GM18505 (cell line): ENCODE data around the gene PKP4.

ENCODE experiments used
- ATAC-seq: cut with Tn5 transposase; IDR thresholded peaks from one replicate; pipeline ENCODE4 v1.9.1; 2021; ENCODE audit not compliant: unreplicated experiment
- POLR2A ChIP-seq: IDR thresholded peaks from 4 replicates; pipeline ENCODE4 v1.6.1; 2011; ENCODE audit warnings: borderline replicate concordance; ENCODE audit not compliant: insufficient read depth, insufficient read length; ENCODE audit errors: extremely low read depth

The PKP4 gene

DNA sequence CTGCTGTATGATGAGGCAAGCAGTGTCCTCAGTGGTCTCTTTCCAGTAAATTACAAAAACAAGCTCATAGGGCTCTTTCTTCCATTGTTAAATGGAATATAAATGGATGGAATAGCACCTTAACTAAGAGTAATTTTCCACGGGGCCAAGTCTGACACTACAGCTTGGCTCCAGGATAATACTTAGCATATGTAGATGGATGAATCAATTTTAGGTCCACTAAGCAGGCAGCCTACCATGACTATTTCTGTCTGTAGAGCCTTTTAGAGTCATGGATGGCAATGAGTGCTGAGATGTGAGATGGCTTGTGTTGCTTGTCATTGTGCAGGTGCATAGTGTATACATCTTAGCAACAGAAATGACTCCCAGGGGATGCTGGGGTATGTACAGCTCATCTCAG, 125.9 kb downstream of the PKP4 start:
- no peak for ATAC-seq

DNA sequence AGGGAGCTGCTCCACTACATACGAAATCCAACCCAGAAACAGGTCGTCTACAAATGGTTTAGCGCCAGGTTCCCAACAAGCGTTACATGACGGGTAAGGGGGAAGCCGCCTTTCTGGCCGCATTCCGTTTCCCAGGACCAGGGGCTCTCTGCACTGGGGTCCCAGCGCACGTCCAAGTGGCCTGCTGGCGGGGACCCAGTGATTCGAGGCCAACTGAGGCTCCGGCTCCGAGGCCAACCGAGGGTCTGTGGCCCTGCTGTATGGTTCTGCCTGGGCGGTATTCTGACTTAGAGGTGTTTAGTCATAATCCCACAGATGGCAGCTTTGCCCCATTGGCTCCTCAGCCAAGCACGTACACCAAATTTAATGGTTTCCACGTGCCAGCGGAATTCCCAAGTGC, 127.2 kb downstream of the PKP4 start:
- no peak for TF ChIP-seq POLR2A
- ATAC-seq: no peak

More for the DNA sequence above, 125.9 kb downstream of the PKP4 start:
- TF ChIP-seq POLR2A: no peak

DNA sequence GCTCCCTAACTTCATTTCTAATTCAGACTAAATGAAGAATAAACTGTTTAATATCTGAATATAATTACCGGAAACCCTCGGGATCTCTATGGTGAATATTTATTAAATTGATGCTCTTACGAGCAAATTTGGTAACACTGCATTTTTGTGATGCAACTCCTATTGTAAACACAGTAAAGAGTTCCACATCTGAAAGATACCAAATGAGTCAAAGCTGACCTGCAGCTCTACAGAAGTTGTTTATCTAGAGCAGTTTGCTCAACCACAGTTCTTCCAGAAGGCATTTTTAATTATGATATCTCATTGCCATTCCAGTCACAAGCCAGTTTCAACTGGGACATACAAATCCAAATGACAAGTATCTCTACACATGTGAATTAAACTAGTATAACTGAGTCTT, 129.7 kb downstream of the PKP4 start:
- no peak for TF ChIP-seq POLR2A
- no peak for ATAC-seq

DNA sequence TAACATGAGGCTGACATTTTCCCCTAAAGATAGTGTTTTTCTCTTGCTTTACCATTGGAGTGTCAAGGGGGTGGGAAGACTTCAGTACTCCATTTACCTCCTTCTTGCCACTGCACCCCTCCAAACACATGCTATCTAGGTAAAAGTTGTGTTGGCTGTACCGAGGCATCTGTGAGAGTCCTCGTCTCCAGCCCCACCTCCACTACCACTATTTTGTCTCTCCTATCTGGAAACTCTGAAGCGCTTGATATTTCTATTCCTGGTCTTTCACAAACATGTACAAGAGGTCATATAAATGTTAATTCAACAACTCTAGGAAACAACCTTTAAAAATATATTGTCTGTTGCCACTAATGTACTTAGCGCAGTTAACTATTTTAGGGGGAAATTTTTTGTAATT, 132.6 kb downstream of the PKP4 start:
- no peak for ATAC-seq
- no peak for TF ChIP-seq POLR2A

DNA sequence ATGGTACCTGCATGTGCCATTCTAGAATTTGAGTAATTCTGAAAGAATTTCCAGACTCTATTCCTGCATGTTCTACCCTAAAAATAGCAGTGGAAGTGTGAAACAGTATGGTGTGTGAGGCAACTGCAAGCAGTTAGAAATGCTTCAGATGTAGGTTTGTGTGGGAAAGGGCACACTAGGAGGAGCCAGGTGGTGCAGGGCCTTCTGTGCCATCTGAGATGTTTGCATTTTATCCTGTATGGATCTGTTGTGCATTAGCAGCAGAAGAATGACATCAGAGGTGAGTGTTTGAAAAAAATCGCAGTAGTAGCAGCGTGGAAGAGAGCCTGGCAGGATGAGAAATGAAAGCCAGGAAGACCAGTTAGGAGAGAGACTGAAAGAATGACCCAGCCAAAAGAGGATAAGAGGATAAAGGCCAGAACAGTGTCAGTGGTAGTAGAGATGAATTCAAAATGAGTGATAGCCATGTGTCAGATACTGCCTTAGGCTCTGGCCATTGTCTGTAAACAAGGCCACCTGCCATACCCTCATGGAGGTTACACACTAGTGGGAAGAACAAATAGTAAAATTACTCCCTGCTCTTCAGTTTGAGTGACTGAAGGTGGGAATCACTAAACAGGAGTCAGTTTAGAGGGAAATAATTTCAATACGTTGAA, 142.2 kb downstream of the PKP4 start:
- ATAC-seq: no peak

DNA sequence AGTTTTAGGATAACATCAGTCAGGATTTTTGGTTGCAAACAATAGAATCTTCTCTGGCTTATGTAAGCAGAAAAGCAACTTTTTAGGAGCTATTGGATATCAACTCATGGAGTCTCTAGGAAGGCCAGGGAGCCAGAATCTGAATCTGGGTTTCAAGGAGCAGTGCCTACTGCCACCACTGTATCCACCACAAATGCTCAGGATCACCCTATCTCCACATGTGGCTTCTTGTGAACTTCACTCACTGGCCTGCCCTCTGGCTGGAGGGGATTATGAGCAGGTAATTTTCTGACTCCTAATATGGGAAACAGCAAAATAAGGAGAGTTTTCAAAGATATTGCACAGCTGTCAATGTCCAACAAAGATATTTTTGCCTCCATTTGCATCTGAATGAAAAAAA, 142.9 kb downstream of the PKP4 start:
- no peak for TF ChIP-seq POLR2A
- no peak for ATAC-seq

More for the DNA sequence above, 142.2 kb downstream of the PKP4 start:
- no peak for TF ChIP-seq POLR2A

DNA sequence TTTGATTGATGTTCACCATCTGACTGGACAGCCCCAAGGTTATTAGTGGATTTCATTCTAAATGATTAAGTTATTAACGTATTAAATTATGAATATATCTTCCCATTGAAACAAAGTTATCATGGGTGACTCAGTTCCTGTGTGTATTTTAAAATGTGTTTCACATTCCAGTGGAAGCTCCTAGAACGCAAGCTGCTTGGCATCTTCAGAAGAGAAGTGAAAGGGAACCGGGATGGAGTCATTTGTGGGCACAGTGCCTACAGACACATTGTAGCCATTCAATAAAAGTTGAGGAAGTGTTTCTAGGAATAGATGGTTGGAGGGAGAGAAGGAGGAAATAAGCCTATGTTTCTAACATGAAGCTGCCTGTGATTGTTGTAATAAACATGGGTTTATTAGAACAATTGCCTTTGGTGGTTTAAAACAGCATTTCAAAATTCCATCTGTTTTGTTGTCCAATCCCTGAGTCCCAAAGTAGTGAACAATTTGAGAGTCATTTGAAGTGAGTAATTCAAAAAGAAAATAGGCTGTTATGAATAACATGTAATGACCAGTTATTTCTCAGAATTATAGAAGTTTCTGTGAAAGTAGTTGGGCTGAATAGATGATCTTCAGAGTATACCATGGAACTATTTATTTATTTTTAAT, 143.5 kb downstream of the PKP4 start:
- no peak for TF ChIP-seq POLR2A
- ATAC-seq: no peak

DNA sequence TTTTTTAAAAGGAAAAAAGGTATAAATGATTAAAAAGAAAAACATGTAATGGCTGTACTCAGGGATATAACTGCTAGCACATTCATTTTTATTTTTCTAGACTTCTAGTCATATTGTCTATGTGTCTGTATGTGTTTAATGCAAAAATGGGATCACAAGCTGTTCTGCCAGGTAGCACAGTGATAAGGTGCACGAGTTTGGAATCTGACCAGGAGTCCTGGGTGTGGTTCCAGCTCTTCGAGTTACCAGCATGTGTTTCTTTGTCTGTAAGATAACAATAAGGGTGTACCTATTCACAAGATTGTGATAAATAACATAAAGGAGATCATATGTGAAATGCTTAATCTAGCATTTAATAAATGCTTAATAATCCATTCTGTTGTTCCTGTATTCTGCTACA, 145.3 kb downstream of the PKP4 start:
- TF ChIP-seq POLR2A: no peak
- ATAC-seq: no peak

DNA sequence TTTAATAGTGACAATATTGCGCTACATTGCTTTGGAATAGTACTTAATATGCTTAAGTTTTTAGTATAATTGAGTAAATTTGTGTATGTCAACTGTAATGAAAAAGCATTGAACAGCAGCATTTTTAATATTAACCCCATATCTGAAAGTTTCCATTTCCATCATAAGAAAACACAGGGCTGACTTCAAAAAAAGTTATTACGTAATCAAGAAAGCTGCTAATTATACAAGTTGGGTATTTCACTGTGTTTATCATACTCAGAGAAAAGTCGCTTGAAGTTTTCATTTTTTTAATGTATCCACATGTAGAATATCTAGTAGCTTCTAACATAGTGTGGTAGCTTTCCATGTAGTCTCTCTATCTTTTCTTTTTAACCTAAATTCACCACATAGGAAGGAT, 146.5 kb downstream of the PKP4 start:
- no peak for ATAC-seq
- TF ChIP-seq POLR2A: no peak

DNA sequence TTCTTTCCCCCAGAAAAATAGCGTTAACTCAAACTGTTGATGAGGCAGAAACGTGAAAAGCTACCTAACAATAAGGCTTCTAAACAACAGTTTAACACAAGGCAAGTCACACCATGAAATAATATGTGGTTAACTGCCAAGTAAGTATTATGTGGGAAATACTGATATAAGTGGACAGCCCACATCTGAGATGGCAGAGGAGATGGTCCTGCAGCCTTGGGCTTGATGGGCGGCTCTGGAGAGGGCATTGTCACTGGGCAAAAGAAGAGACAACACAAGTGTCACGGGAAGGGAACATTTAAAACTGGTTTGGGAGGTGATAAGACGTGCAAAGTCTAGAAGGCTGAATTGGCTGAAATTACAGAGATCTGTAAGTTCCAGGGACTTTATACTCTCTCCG, 147.2 kb downstream of the PKP4 start:
- ATAC-seq: no peak
- TF ChIP-seq POLR2A: no peak

DNA sequence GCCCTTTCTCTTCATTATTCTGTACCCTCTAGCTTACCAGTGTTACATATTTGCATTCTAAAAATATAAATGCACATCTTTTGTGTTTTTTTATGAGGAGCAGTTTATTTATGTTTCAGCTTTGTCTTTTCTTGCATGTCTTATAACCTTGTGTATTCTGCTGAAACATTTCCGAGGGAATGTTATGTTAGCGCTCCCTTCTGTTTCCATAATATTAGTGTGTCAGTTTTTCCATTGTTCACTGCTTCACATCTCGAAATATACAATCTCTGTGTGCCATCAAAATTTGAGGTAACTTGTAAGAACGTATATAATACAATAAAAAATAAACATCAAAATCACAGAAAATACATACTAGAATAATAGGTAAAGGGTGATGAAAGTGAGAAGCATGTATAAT, 153.3 kb downstream of the PKP4 start:
- ATAC-seq: no peak
- TF ChIP-seq POLR2A: no peak

DNA sequence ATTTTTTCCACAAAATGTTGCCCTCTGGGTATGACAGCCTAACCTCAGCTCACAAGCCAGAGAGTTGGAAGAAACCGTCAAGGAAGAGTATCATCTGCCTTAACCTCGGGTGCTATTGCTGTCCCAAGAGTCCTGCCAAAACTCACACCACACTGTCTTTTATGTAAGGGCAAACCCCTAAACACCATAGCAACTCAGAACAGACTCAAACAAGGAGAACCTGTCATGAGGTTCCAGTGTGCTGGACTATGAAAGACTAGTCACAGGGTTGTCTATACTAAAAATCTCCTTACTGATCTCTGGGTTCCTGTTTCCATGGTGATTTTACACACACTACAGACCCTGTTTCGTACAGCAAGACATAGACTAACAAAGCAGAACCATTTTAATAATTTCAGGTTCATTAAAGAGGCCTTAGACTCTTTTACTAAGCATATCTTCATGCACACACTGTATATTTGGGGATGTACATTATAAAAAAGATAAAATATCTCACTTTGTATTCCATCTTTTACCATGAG, 159.8 kb downstream of the PKP4 start:
- no peak for TF ChIP-seq POLR2A
- no peak for ATAC-seq

DNA sequence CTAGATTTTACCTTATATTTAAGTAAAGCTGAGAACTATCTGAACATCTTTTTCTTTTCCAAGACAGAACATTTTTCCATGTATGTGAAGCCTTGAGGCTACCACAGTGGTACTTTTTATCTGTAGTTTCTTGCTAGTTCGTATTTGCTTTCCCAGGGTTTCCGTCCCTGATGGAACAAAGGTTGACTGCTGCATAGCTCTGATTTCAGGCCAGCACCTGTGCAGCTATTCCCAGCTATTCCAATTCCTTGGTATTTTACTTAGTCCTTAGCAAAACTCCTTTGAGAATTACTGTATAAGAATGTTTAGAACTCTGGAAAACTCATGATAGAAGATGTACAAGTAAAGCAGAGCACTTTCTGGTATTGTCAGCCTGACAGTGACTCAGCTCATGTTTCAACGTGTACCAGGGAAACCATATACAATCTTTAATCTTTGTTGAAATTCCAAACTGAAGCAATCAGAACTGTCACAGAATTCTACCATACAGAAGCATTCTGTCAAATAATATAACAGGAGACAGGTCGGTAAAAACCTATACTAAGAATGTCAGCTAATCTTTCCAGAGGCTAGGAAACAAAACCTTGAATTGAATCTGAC, 162.2 kb downstream of the PKP4 start:
- no peak for ATAC-seq
- TF ChIP-seq POLR2A: no peak

DNA sequence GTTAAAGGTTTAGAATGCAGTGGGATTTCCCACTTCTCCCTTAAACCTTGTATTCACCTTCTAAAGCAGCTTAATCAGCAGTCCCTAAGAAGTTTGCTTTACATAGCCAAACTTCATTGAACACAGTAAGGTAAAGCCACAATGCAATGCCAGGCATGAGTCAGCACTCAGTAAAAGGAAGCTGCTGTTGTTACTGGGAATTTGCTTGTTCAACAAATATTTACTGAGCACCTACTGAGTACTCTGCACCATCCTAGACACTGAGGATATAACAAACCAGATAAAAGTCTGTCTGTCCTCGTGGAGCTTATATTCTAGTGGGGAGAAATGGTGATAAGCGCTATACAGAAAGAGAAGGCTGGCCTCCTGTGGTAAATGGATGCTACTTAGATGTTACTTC, 162.7 kb downstream of the PKP4 start:
- TF ChIP-seq POLR2A: no peak
- ATAC-seq: no peak
